Measurements from ENCODE around the gene ETV3L.

DNA sequence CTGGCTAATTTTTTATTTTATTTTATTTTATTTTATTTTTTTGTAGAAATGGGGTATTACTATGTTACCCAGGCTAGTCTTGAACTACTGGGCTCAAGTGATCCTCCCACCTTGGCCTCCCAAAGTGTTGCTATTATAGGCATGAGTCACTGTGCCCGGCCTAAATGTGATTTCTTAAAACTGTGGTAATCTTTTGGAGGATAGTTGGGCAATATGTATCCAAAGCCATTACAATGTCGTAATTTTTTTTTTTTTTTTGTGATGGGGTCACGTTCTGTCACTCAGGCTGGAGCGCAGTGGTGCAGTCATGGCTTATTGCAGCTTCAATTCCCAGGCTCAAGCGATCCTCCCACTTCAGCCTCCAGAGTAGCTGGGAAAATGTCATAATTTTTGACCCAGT lies 14.2 kb downstream of the ETV3L start:
- TF ChIP-seq ESRRG (CRISPR knock-in tag; IDR thresholded peaks at IDR 0.05): no peak
- TF ChIP-seq, protein P1, sequence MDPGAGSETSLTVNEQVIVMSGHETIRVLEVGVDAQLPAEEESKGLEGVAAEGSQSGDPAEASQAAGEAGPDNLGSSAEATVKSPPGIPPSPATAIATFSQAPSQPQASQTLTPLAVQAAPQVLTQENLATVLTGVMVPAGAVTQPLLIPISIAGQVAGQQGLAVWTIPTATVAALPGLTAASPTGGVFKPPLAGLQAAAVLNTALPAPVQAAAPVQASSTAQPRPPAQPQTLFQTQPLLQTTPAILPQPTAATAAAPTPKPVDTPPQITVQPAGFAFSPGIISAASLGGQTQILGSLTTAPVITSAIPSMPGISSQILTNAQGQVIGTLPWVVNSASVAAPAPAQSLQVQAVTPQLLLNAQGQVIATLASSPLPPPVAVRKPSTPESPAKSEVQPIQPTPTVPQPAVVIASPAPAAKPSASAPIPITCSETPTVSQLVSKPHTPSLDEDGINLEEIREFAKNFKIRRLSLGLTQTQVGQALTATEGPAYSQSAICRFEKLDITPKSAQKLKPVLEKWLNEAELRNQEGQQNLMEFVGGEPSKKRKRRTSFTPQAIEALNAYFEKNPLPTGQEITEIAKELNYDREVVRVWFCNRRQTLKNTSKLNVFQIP (CRISPR knock-in tag; IDR thresholded peaks at IDR 0.05; ENCODE audit: borderline replicate concordance, low read depth): no peak

Data from SK-N-SH treated with all-trans-retinoic acid at 6 μM for 48 hours (cell line).